HL-60 (cell line): ENCODE measurements around the gene CHRDL1.

Experiments
- CTCF ChIP-seq: IDR thresholded peaks from one replicate; pipeline ENCODE4 v1.5.1; 2011; ENCODE audit warnings: low read length, control low read depth, inconsistent platforms; ENCODE audit not compliant: insufficient read depth
- POLR2AphosphoS5 ChIP-seq: IDR thresholded peaks from 2 replicates; pipeline ENCODE4 v1.6.1; 2012; ENCODE audit warnings: low read depth

- no peak for TF ChIP-seq CTCF
- no peak for TF ChIP-seq POLR2AphosphoS5
These were observed 40.8 kb upstream of the CHRDL1 start for GRCh38 chrX:110836451-110836850.
